GM12878 (cell line): ENCODE measurements around the gene PRX. TPM values are rescaled to one million over a fixed set of nuclear protein-coding genes. Genes with fewer than 3 reads are reported as not detected.

ENCODE experiments used
- ATF3 ChIP-seq: IDR thresholded peaks from 2 replicates; pipeline ENCODE4 v1.6.1; 2011; ENCODE audit warnings: low read depth, mild to moderate bottlenecking, low read length, moderate library complexity, borderline replicate concordance; ENCODE audit errors: extremely low read depth
- E4F1 ChIP-seq: fragments of 450-650 bp; IDR thresholded peaks from 2 replicates; pipeline ENCODE4 v1.6.1; 2018; ENCODE audit warnings: borderline replicate concordance, mild to moderate bottlenecking; ENCODE audit not compliant: partially characterized antibody
- GABPA ChIP-seq: IDR thresholded peaks from 2 replicates; pipeline ENCODE4 v1.6.1; 2014; ENCODE audit warnings: antibody characterized with exemption, low read depth, mild to moderate bottlenecking, inconsistent platforms
- IRF4 ChIP-seq: IDR thresholded peaks from 2 replicates; pipeline ENCODE4 v1.6.1; 2011; ENCODE audit warnings: low read depth, low read length
- POLR2A ChIP-seq: IDR thresholded peaks from 2 replicates; pipeline ENCODE4 v1.6.1; 2011; ENCODE audit warnings: low read depth, mild to moderate bottlenecking, low read length
- SIX5 ChIP-seq: IDR thresholded peaks from 2 replicates; pipeline ENCODE4 v1.6.1; 2011; ENCODE audit warnings: mild to moderate bottlenecking, low read depth, low read length, moderate library complexity; ENCODE audit not compliant: severe bottlenecking
- SMAD1 ChIP-seq: fragments of 450-650 bp; IDR thresholded peaks from 2 replicates; pipeline ENCODE4 v1.6.1; 2018; ENCODE audit warnings: mild to moderate bottlenecking, low read depth; ENCODE audit not compliant: partially characterized antibody
- SP1 ChIP-seq: IDR thresholded peaks from one replicate; pipeline ENCODE4 v1.6.1; 2011; ENCODE audit warnings: low read depth, low read length
- STAT3 ChIP-seq: IDR thresholded peaks from 2 replicates; pipeline ENCODE4 v1.6.1; 2011; ENCODE audit warnings: low read depth, low read length, improper control_type of control experiment
- TBL1XR1 ChIP-seq: IDR thresholded peaks from 2 replicates; pipeline ENCODE4 v1.6.1; 2012; ENCODE audit warnings: low read depth, low read length, improper control_type of control experiment
- TCF7 ChIP-seq: IDR thresholded peaks from 2 replicates; pipeline ENCODE4 v1.6.1; 2014; ENCODE audit warnings: antibody characterized with exemption, borderline replicate concordance
- ZNF217 ChIP-seq: fragments of 450-650 bp; IDR thresholded peaks from 2 replicates; pipeline ENCODE4 v1.6.1; 2017; ENCODE audit warnings: antibody characterized with exemption, mild to moderate bottlenecking
- ZNF592 ChIP-seq: fragments of 450-650 bp; IDR thresholded peaks from 2 replicates; pipeline ENCODE4 v1.6.1; 2017; ENCODE audit warnings: mild to moderate bottlenecking, moderate library complexity
- ZNF687 ChIP-seq: fragments of 450-650 bp; IDR thresholded peaks from 2 replicates; pipeline ENCODE4 v1.6.1; 2017; ENCODE audit warnings: mild to moderate bottlenecking, moderate library complexity
- polyA plus RNA-seq, 11 experiments: library from polyadenylated mRNA; depleted of rRNA in 4 of 11; unstranded in 6 of 11; stranded (reverse) in 5 of 11; fragments of >200 nt; fragmentation: Nextera tagmentation in 4 of 11; fragmentation: Illumina TruSeq in 1 of 11; extraction: Ambion mirVana in 4 of 11; extraction: Trizol in 1 of 11; gene quantifications; 1 replicate in 1 of 11; 2 replicates in 10 of 11; pipeline versions ENCODE4 v1.2.1 to v1.2.3, GENCODE V29; 2011 to 2016; ENCODE audit warnings: inconsistent platforms in 2 of 11, missing spikeins in 2 of 11, low read depth in 1 of 11
- total RNA-seq, 4 experiments: library from RNA; depleted of rRNA in 3 of 4; stranded (reverse); fragments of >200 nt in 3 of 4; fragmentation: Illumina TruSeq in 1 of 4; extraction: Trizol in 1 of 4; gene quantifications; 2 replicates each; pipeline versions ENCODE4 v1.2.1 to v1.2.3, GENCODE V29; 2013 to 2021

Gene PRX
- total and polyA plus RNA-seq, 10 of the 15 experiments (the other 5 are each of a cell fraction or from before 2014, with no cell fraction given): 0.02 to 1.4 (median 0.54) TPM; not detected in 1

- TF ChIP-seq ZNF592: no peak
- TF ChIP-seq SIX5: no peak
- TF ChIP-seq SMAD1: no peak
- no peak for TF ChIP-seq SP1
- no peak for TF ChIP-seq IRF4
- no peak for TF ChIP-seq ATF3
- TF ChIP-seq TCF7: no peak
- no peak for TF ChIP-seq STAT3
- peak; percentile 49; the same call in 1 of the 2 replicates for TF ChIP-seq POLR2A
- peak; percentile 50; the same call in 1 of the 2 replicates for TF ChIP-seq ZNF687
- no peak for TF ChIP-seq E4F1
- TF ChIP-seq GABPA: no peak
- TF ChIP-seq TBL1XR1: no peak
- TF ChIP-seq ZNF217: no peak
Measured at GRCh38 chr19:40411125-40411842, 1.9 kb downstream of the PRX start (continued).
